CD14-positive monocyte (primary cell): Measurements from ENCODE around the gene PRM3. TPM values are rescaled to one million over a fixed set of nuclear protein-coding genes. Genes with fewer than 3 reads are reported as not detected.

ENCODE experiments used
- DNase-seq, 3 donors: peaks; one replicate each; pipeline ENCODE4 v3.0.0-alpha.2; 2011 to 2022
- H2AFZ ChIP-seq: 2 replicates; pipeline ENCODE4 v1.6.0; 2012; ENCODE audit warnings: mild to moderate bottlenecking, low read depth, low read length, inconsistent platforms; ENCODE audit not compliant: insufficient read depth, poor library complexity, severe bottlenecking
- H3K27ac ChIP-seq, 2 donors: 1 replicate in 1 of 2; 2 replicates in 1 of 2; pipeline ENCODE4 v1.5.1; 2012 to 2013; ENCODE audit warnings: low read length in 2 of 2, control low read depth in 1 of 2, inconsistent platforms in 1 of 2, low read depth in 1 of 2, mild to moderate bottlenecking in 1 of 2
- H3K27me3 ChIP-seq, 2 donors: one replicate each; pipeline versions ENCODE4 v1.6.0 to v1.6.1; 2011 to 2013; ENCODE audit warnings: low read length in 2 of 2; ENCODE audit not compliant: control insufficient read depth in 2 of 2, insufficient read depth in 2 of 2
- H3K36me3 ChIP-seq, 2 donors: replicated peaks in 1 of 2; 1 replicate in 1 of 2; 2 replicates in 1 of 2; pipeline versions ENCODE4 v1.5.1 to v1.6.1; 2012 to 2013; ENCODE audit warnings: low read length in 2 of 2, control low read depth in 1 of 2, inconsistent platforms in 1 of 2, mild to moderate bottlenecking in 1 of 2; ENCODE audit not compliant: insufficient read depth in 2 of 2, control insufficient read depth in 1 of 2
- H3K4me1 ChIP-seq, 2 donors: 1 replicate in 1 of 2; 2 replicates in 1 of 2; pipeline versions ENCODE4 v1.5.1 to v1.6.1; 2012 to 2013; ENCODE audit warnings: low read length in 2 of 2, control low read depth in 1 of 2, inconsistent platforms in 1 of 2, mild to moderate bottlenecking in 1 of 2, moderate library complexity in 1 of 2; ENCODE audit not compliant: insufficient read depth in 2 of 2, control insufficient read depth in 1 of 2
- H3K4me2 ChIP-seq: replicated peaks from 2 replicates; pipeline ENCODE3; 2012; ENCODE audit warnings: low read length, moderate library complexity, mild to moderate bottlenecking; ENCODE audit not compliant: poor library complexity, severe bottlenecking; ENCODE audit errors: extremely low read depth
- H3K4me3 ChIP-seq, 3 experiments: fragments of 200-600 bp in 1 of 3; sonication (generic) in 1 of 3; replicated peaks in 1 of 3; 1 replicate in 2 of 3; 2 replicates in 1 of 3; pipeline ENCODE4 v1.5.1; 2011 to 2013; ENCODE audit warnings: low read length in 3 of 3, mild to moderate bottlenecking in 3 of 3, control low read depth in 2 of 3, low read depth in 2 of 3, inconsistent platforms in 1 of 3, moderate library complexity in 1 of 3
- H3K79me2 ChIP-seq: 2 replicates; pipeline ENCODE4 v1.6.0; 2012; ENCODE audit warnings: mild to moderate bottlenecking, control low read depth, inconsistent platforms, low read length, moderate library complexity; ENCODE audit not compliant: insufficient read depth
- H3K9ac ChIP-seq: 2 replicates; pipeline ENCODE4 v1.6.0; 2017; ENCODE audit warnings: low read length, mild to moderate bottlenecking; ENCODE audit not compliant: insufficient read depth, poor library complexity, severe bottlenecking
- H3K9me3 ChIP-seq, 2 donors: replicated peaks in 1 of 2; 1 replicate in 1 of 2; 2 replicates in 1 of 2; pipeline versions ENCODE4 v1.5.1 to v1.6.1; 2012 to 2013; ENCODE audit warnings: low read length in 2 of 2, control low read depth in 1 of 2; ENCODE audit not compliant: control insufficient read depth in 1 of 2, insufficient read depth in 1 of 2
- H4K20me1 ChIP-seq: 2 replicates; pipeline ENCODE4 v1.6.0; 2012; ENCODE audit warnings: mild to moderate bottlenecking, low read length, control low read depth, moderate library complexity; ENCODE audit not compliant: insufficient read depth
- H3K27ac Mint-ChIP-seq, 7 donors: one replicate each; pipeline ENCODE4 v1.8.0; 2020; ENCODE audit warnings: mild to moderate bottlenecking in 7 of 7, mixed read lengths in 7 of 7, moderate library complexity in 6 of 7, inconsistent platforms in 2 of 7
- H3K27me3 Mint-ChIP-seq, 3 donors: one replicate each; pipeline ENCODE4 v1.8.0; 2021 to 2022; ENCODE audit warnings: low read depth in 3 of 3, mild to moderate bottlenecking in 3 of 3, mixed read lengths in 3 of 3, moderate library complexity in 3 of 3, inconsistent platforms in 1 of 3
- H3K36me3 Mint-ChIP-seq, 2 donors: one replicate each; pipeline ENCODE4 v1.8.0; 2020; ENCODE audit warnings: mixed read lengths in 2 of 2, inconsistent platforms in 1 of 2, mild to moderate bottlenecking in 1 of 2
- H3K4me1 Mint-ChIP-seq: one replicate; pipeline ENCODE4 v1.8.0; 2020; ENCODE audit warnings: mild to moderate bottlenecking, mixed read lengths
- H3K4me3 Mint-ChIP-seq, 2 donors: one replicate each; pipeline ENCODE4 v1.8.0; 2020; ENCODE audit warnings: mild to moderate bottlenecking in 2 of 2, mixed read lengths in 2 of 2, moderate library complexity in 1 of 2
- H3K9me3 Mint-ChIP-seq, 7 donors: one replicate each; pipeline ENCODE4 v1.8.0; 2020 to 2022; ENCODE audit warnings: mixed read lengths in 7 of 7, mild to moderate bottlenecking in 6 of 7, moderate library complexity in 6 of 7, inconsistent platforms in 2 of 7
- CTCF ChIP-seq: fragments of 200-600 bp; IDR thresholded peaks from one replicate; pipeline ENCODE4 v1.8.0; 2022; ENCODE audit warnings: antibody characterized with exemption, mild to moderate bottlenecking
- WGBS: methylation state at CpG from one replicate; pipeline ENCODE4 v1.1.5; 2013; ENCODE audit warnings: missing lambda C conversion rate; ENCODE audit not compliant: insufficient coverage; 5-methylcytosine and 5-hydroxymethylcytosine counted together
- intact Hi-C, 2 donors: fragments of 100-400 bp; cut with micrococcal nuclease; formaldehyde crosslinking; loops; one replicate each; pipeline versions ENCODE4 v1.15.0 to v1.15.1; 2023
- polyA plus RNA-seq, 3 donors: library from polyadenylated mRNA; depleted of rRNA in 1 of 3; unstranded in 2 of 3; stranded (reverse) in 1 of 3; fragments of 300-500 nt in 2 of 3; fragments of >200 nt in 1 of 3; fragmentation: Illumina TruSeq in 2 of 3; gene quantifications; 1 replicate in 2 of 3; 2 replicates in 1 of 3; pipeline ENCODE4 v1.2.3, GENCODE V29; 2012 to 2021

PRM3 gene
- polyA plus RNA-seq, 3 donors = not detected

- Histone ChIP-seq H3K27me3 (no peaks in the 10 kb centered on the region), H3K4me3 (no peak overlapping the region), H2AFZ (no peak overlapping the region), H3K36me3 (no peaks in the 10 kb centered on the region), H3K79me2 (no peaks in the 10 kb centered on the region), H3K4me1 (peaks cover 16 to 17% of the 10 kb centered on the region in 2 donors), H4K20me1 (no peaks in the 10 kb centered on the region), H3K9ac (no peak overlapping the region), H3K9me3 (no peaks in the 10 kb centered on the region), H3K4me2 (no peak overlapping the region), H3K27ac (no peak overlapping the region)
- peaks cover 0 to 5% (median 1%) of the 10 kb centered on the region in 7 donors for H3K9me3 Mint-ChIP-seq
- H3K4me3 Mint-ChIP-seq = no peak overlapping the region
- intact Hi-C loops = no loop called here
- H3K4me1 Mint-ChIP-seq = peaks cover 17% of the 10 kb centered on the region
- H3K27me3 Mint-ChIP-seq = peaks cover 11 to 37% (median 12%) of the 10 kb centered on the region in 3 donors
- DNase-seq = no peak
- no peak for TF ChIP-seq CTCF
- 90% methylated on average over 5 of the region's 5 CpGs for WGBS
- H3K36me3 Mint-ChIP-seq = peaks cover 0 to 6% of the 10 kb centered on the region in 2 donors
- no peak overlapping the region for H3K27ac Mint-ChIP-seq
Measured at GRCh38 chr16:11321662-11322061, 48.2 kb upstream of the PRM3 start.

- Histone ChIP-seq H2AFZ (no peak overlapping the region), H3K4me2 (no peak overlapping the region), H3K27me3 (peaks cover 0 to 3% of the 10 kb centered on the region in 2 donors), H4K20me1 (no peaks in the 10 kb centered on the region), H3K4me3 (no peak overlapping the region), H3K9ac (no peak overlapping the region), H3K27ac (no peak overlapping the region), H3K79me2 (no peaks in the 10 kb centered on the region), H3K4me1 (peaks cover 1 to 2% of the 10 kb centered on the region in 2 donors), H3K9me3 (no peaks in the 10 kb centered on the region), H3K36me3 (no peaks in the 10 kb centered on the region)
- peaks cover 0 to 2% of the 10 kb centered on the region in 2 donors for H3K36me3 Mint-ChIP-seq
- no peak for TF ChIP-seq CTCF
- no peak overlapping the region for H3K27ac Mint-ChIP-seq
- intact Hi-C loops = no loop called here
- WGBS = 83% methylated on average over 8 of the region's 10 CpGs
- peaks cover 4% of the 10 kb centered on the region for H3K4me1 Mint-ChIP-seq
- H3K27me3 Mint-ChIP-seq = peaks cover 16 to 43% (median 18%) of the 10 kb centered on the region in 3 donors
- no peak overlapping the region for H3K4me3 Mint-ChIP-seq
- peaks cover 0 to 5% (median under 1%) of the 10 kb centered on the region in 7 donors for H3K9me3 Mint-ChIP-seq
- DNase-seq = no peak
Measured at GRCh38 chr16:11320170-11320569, 46.7 kb upstream of the PRM3 start.
